Mucosa of gallbladder (tissue), 1 donor: ENCODE data around the gene PGA3. TPM values are rescaled to one million over a fixed set of nuclear protein-coding genes. Genes with fewer than 3 reads are reported as not detected.
"Not testable (repeated sequence)": the region's sequence is repeated elsewhere in the genome, so short reads cannot be mapped to it uniquely, and the experiment has no call there.

Source experiments
- DNase-seq: peaks from one replicate; pipeline ENCODE4 v3.0.0-alpha.2; 2020; ENCODE audit warnings: low spot score
- total RNA-seq: library from RNA; stranded (reverse); gene quantifications from one replicate; pipeline ENCODE4 v1.2.1, GENCODE V29; 2021
- donor health status: DM: no; HTN: no; CAD: no.

The PGA3 gene
- total RNA-seq, 1 donor from 2014 or later: 0.26 TPM

GRCh38 chr11:61250796-61251765, 47.8 kb downstream of the PGA3 start:
- DNase-seq: not testable (repeated sequence)

- not testable (repeated sequence) for DNase-seq
Observed at GRCh38 chr11:61252332-61252731, 49.0 kb downstream of the PGA3 start.

GRCh38 chr11:61254403-61255025, 51.2 kb downstream of the PGA3 start:
- DNase-seq: peak; percentile 59

- no peak for DNase-seq
Observed at GRCh38 chr11:61256710-61257482, 53.6 kb downstream of the PGA3 start.

- no peak for DNase-seq
Observed at GRCh38 chr11:61258546-61258945, 55.2 kb downstream of the PGA3 start.

- DNase-seq: no peak
Observed at GRCh38 chr11:61259363-61259762, 56.0 kb downstream of the PGA3 start.

Other genes starting within 250 kb of the PGA3 start
- 5.3 TPM for gene CD6, start 231.8 kb upstream of the PGA3 start, total RNA-seq
- gene CD5, start 101.0 kb upstream of the PGA3 start, total RNA-seq: 3.5 TPM
- 34.5 TPM for gene VPS37C, start 42.1 kb upstream of the PGA3 start, total RNA-seq
- not detected for gene PGA4, start 18.8 kb downstream of the PGA3 start, total RNA-seq
- gene PGA5, start 37.7 kb downstream of the PGA3 start, total RNA-seq: not detected
- gene VWCE, start 91.8 kb downstream of the PGA3 start, total RNA-seq: 0.81 TPM
- gene DDB1, start 129.6 kb downstream of the PGA3 start, total RNA-seq: 160 TPM
- gene TKFC, start 129.7 kb downstream of the PGA3 start, total RNA-seq: 67.8 TPM
- 44.8 TPM for gene CYB561A3, start 158.4 kb downstream of the PGA3 start, total RNA-seq
- 38.4 TPM for gene TMEM138, start 158.9 kb downstream of the PGA3 start, total RNA-seq
- 10.0 TPM for gene TMEM216, start 189.1 kb downstream of the PGA3 start, total RNA-seq
- gene CPSF7, start 226.5 kb downstream of the PGA3 start, total RNA-seq: 77.1 TPM
- gene SDHAF2, start 226.6 kb downstream of the PGA3 start, total RNA-seq: 39.8 TPM